ENCODE results near the gene SLC25A4. TPM values are rescaled to one million over a fixed set of nuclear protein-coding genes. Genes with fewer than 3 reads are reported as not detected.

The SLC25A4 gene
- total RNA-seq, 1 experiment from 2014 or later = 40.2 TPM

DNA sequence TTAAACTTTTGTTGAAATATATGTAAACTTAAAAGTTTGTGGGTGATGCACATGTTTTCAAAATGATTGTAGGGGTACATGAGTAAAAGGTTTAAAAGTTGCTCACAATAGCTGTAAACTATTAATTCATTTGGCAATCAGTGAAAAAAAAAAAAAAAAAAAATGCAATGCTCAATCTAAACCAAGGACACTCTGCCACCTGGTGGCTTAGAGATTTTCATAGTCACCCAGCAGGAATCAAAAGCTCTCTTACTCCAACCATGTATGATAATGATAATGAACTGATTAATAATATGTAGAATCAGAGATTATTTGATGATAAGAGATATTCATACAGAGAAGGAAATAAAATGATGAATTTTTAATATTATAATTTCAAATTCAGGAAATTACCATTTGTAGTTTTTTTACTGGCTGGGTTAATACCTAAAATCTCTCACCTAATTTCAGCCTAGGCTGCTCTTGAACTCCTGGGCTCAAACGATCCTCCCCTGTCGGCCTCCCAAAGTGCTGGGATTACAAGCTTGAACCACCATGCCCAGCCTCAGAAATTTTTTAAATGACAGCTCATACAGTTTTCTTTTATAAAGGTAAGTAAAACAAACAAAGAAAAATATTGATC is 46.9 kb upstream of the SLC25A4 start:
- ATAC-seq (no peak), DNase-seq (ENCODE audit: low spot score) (no peak)
- Mint-ChIP-seq H3K27ac (no peak overlapping the region), H3K4me3 (no peak overlapping the region), H3K4me1 (peaks cover 28% of the 10 kb centered on the region), H3K9me3 (peaks cover 4% of the 10 kb centered on the region; the same call in 1 of the 2 replicates), H3K36me3 (no peaks in the 10 kb centered on the region), H3K27me3 (ENCODE audit: low read depth) (no peaks in the 10 kb centered on the region)
- ChIA-PET POLR2A (interaction anchor here (0.5 to 1.0 kb wide), 9 partner anchors 12 to 358 kb away, joined by 3 to 6 read pairs (median 4); no protein-coding TSS in a partner anchor), CTCF (interaction anchor here (0.6 to 2.5 kb wide), 53 partner anchors 10 to 832 kb away, joined by 3 to 79 read pairs (median 4); partner anchors contain the start of genes CENPU, HELT and SLC25A4)
- TF ChIP-seq CREM (CRISPR knock-in tag; IDR thresholded peaks at IDR 0.05) (no peak), GRHL2 (CRISPR knock-in tag; IDR thresholded peaks at IDR 0.05; ENCODE audit: insufficient replicate concordance, severe bottlenecking) (no peak), ZNF263 (CRISPR knock-in tag; IDR thresholded peaks at IDR 0.05; ENCODE audit: low read depth) (no peak), JUN (CRISPR knock-in tag; IDR thresholded peaks at IDR 0.05) (no peak)
- TF ChIP-seq, protein P1, sequence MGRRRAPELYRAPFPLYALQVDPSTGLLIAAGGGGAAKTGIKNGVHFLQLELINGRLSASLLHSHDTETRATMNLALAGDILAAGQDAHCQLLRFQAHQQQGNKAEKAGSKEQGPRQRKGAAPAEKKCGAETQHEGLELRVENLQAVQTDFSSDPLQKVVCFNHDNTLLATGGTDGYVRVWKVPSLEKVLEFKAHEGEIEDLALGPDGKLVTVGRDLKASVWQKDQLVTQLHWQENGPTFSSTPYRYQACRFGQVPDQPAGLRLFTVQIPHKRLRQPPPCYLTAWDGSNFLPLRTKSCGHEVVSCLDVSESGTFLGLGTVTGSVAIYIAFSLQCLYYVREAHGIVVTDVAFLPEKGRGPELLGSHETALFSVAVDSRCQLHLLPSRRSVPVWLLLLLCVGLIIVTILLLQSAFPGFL (CRISPR knock-in tag; IDR thresholded peaks at IDR 0.05; ENCODE audit: borderline replicate concordance) = no peak

DNA sequence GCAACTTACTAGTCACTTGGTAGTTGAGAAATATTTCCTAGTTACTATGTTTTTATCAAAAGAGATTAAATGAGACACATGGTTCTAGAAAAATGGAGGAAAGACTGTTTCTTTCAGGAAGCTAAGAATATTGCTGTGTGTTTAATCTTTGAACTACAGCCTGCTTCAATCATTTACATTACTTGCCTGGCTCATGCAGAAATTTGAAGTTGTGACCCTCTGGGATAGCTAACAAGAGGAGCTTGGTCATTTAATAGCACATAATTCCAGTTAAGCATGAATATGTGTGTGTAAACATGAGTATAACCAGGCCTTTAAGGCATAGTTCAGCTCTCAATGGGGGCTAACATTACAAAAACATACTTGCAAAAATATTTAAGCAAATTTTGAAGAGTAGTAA is 44.6 kb upstream of the SLC25A4 start:
- H3K4me3 Mint-ChIP-seq = no peak overlapping the region
- ChIA-PET CTCF (interaction anchor here (0.9 to 2.2 kb wide), 7 partner anchors 18 to 93 kb away, joined by 3 to 10 read pairs (median 4); no protein-coding TSS in a partner anchor), POLR2A (interaction anchor here (0.6 kb wide), 1 partner anchor 1625 kb away, joined by 3 read pairs; the partner anchor contains the start of gene FAT1)
- no peak overlapping the region for H3K27ac Mint-ChIP-seq
- H3K36me3 Mint-ChIP-seq = no peaks in the 10 kb centered on the region
- DNase-seq (ENCODE audit: low spot score) (no peak), ATAC-seq (no peak)
- no peaks in the 10 kb centered on the region for H3K27me3 Mint-ChIP-seq (ENCODE audit: low read depth)
- H3K4me1 Mint-ChIP-seq = peaks cover 28% of the 10 kb centered on the region
- H3K9me3 Mint-ChIP-seq = no peaks in the 10 kb centered on the region
- TF ChIP-seq CREB1 (CRISPR knock-in tag; IDR thresholded peaks at IDR 0.05) (no peak), ZNF121 (CRISPR knock-in tag; IDR thresholded peaks at IDR 0.05) (no peak)
- TF ChIP-seq, protein P2, sequence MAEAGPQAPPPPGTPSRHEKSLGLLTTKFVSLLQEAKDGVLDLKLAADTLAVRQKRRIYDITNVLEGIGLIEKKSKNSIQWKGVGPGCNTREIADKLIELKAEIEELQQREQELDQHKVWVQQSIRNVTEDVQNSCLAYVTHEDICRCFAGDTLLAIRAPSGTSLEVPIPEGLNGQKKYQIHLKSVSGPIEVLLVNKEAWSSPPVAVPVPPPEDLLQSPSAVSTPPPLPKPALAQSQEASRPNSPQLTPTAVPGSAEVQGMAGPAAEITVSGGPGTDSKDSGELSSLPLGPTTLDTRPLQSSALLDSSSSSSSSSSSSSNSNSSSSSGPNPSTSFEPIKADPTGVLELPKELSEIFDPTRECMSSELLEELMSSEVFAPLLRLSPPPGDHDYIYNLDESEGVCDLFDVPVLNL (CRISPR knock-in tag; IDR thresholded peaks at IDR 0.05; ENCODE audit: borderline replicate concordance, low read depth) = no peak
- TF ChIP-seq, protein P3, sequence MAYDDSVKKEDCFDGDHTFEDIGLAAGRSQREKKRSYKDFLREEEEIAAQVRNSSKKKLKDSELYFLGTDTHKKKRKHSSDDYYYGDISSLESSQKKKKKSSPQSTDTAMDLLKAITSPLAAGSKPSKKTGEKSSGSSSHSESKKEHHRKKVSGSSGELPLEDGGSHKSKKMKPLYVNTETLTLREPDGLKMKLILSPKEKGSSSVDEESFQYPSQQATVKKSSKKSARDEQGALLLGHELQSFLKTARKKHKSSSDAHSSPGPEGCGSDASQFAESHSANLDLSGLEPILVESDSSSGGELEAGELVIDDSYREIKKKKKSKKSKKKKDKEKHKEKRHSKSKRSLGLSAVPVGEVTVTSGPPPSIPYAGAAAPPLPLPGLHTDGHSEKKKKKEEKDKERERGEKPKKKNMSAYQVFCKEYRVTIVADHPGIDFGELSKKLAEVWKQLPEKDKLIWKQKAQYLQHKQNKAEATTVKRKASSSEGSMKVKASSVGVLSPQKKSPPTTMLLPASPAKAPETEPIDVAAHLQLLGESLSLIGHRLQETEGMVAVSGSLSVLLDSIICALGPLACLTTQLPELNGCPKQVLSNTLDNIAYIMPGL (CRISPR knock-in tag; IDR thresholded peaks at IDR 0.05) = no peak

DNA sequence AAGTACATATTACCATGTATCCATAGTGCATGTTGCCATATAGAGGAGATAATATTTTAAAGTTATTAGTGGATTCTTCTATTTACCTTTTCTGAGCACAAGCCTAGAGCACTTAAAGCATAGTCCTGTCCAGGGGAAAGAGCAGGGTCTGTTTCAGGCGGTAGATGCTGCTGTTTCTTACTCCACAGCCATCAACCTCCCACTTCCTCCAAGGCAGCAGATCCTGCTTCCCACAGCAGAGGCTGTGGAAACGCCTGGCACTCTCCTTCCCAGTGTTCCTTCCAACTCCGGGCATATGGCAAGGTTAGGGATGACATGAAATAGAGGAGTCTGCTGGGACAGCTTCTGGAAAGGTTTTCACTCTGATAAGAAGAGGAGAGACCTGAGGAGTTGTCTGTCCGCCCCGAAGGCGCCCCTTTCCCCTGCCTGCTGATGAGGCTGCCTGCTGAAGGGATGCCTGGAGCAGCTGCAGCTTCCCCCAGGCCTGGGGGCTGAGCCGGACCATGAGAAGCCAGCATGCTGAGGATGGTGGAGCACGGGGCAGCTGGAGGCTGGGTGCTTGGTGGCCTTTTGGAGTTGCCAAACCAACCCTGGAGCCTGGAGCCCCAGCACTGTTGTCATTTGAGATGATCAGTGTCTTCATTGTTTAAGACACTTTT is 43.9 kb upstream of the SLC25A4 start:
- ChIA-PET CTCF (interaction anchor here (0.5 to 2.2 kb wide), 8 partner anchors 17 to 92 kb away, joined by 3 to 10 read pairs (median 4); no protein-coding TSS in a partner anchor), POLR2A (interaction anchor here (0.6 kb wide), 1 partner anchor 1625 kb away, joined by 3 read pairs; the partner anchor contains the start of gene FAT1)
- H3K27ac Mint-ChIP-seq = no peak overlapping the region; the same call in 1 of the 2 replicates
- no peaks in the 10 kb centered on the region for H3K27me3 Mint-ChIP-seq (ENCODE audit: low read depth)
- H3K4me3 Mint-ChIP-seq = no peak overlapping the region
- peak; percentile 30 for DNase-seq (ENCODE audit: low spot score)
- H3K4me1 Mint-ChIP-seq = peaks cover 23% of the 10 kb centered on the region
- ATAC-seq = peak; percentile 83
- no peaks in the 10 kb centered on the region for H3K9me3 Mint-ChIP-seq
- no peaks in the 10 kb centered on the region for H3K36me3 Mint-ChIP-seq
- TF ChIP-seq ZNF396 (CRISPR knock-in tag; IDR thresholded peaks at IDR 0.05; ENCODE audit: borderline replicate concordance) (no peak), ETV6 (CRISPR knock-in tag; IDR thresholded peaks at IDR 0.05) (no peak), NR1H2 (CRISPR knock-in tag; IDR thresholded peaks at IDR 0.05) (no peak), RELA (CRISPR knock-in tag; IDR thresholded peaks at IDR 0.05; ENCODE audit: borderline replicate concordance) (no peak), FOXJ3 (CRISPR knock-in tag; IDR thresholded peaks at IDR 0.05; ENCODE audit: borderline replicate concordance) (no peak)
- TF ChIP-seq, protein P4, sequence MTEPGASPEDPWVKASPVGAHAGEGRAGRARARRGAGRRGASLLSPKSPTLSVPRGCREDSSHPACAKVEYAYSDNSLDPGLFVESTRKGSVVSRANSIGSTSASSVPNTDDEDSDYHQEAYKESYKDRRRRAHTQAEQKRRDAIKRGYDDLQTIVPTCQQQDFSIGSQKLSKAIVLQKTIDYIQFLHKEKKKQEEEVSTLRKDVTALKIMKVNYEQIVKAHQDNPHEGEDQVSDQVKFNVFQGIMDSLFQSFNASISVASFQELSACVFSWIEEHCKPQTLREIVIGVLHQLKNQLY (CRISPR knock-in tag; IDR thresholded peaks at IDR 0.05) = no peak
- TF ChIP-seq, protein P5, sequence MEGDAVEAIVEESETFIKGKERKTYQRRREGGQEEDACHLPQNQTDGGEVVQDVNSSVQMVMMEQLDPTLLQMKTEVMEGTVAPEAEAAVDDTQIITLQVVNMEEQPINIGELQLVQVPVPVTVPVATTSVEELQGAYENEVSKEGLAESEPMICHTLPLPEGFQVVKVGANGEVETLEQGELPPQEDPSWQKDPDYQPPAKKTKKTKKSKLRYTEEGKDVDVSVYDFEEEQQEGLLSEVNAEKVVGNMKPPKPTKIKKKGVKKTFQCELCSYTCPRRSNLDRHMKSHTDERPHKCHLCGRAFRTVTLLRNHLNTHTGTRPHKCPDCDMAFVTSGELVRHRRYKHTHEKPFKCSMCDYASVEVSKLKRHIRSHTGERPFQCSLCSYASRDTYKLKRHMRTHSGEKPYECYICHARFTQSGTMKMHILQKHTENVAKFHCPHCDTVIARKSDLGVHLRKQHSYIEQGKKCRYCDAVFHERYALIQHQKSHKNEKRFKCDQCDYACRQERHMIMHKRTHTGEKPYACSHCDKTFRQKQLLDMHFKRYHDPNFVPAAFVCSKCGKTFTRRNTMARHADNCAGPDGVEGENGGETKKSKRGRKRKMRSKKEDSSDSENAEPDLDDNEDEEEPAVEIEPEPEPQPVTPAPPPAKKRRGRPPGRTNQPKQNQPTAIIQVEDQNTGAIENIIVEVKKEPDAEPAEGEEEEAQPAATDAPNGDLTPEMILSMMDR (IDR thresholded peaks at IDR 0.05) = no peak
- TF ChIP-seq, protein P6, sequence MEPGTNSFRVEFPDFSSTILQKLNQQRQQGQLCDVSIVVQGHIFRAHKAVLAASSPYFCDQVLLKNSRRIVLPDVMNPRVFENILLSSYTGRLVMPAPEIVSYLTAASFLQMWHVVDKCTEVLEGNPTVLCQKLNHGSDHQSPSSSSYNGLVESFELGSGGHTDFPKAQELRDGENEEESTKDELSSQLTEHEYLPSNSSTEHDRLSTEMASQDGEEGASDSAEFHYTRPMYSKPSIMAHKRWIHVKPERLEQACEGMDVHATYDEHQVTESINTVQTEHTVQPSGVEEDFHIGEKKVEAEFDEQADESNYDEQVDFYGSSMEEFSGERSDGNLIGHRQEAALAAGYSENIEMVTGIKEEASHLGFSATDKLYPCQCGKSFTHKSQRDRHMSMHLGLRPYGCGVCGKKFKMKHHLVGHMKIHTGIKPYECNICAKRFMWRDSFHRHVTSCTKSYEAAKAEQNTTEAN (CRISPR knock-in tag; IDR thresholded peaks at IDR 0.05) = no peak
- TF ChIP-seq, protein P7, sequence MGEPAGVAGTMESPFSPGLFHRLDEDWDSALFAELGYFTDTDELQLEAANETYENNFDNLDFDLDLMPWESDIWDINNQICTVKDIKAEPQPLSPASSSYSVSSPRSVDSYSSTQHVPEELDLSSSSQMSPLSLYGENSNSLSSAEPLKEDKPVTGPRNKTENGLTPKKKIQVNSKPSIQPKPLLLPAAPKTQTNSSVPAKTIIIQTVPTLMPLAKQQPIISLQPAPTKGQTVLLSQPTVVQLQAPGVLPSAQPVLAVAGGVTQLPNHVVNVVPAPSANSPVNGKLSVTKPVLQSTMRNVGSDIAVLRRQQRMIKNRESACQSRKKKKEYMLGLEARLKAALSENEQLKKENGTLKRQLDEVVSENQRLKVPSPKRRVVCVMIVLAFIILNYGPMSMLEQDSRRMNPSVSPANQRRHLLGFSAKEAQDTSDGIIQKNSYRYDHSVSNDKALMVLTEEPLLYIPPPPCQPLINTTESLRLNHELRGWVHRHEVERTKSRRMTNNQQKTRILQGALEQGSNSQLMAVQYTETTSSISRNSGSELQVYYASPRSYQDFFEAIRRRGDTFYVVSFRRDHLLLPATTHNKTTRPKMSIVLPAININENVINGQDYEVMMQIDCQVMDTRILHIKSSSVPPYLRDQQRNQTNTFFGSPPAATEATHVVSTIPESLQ (CRISPR knock-in tag; IDR thresholded peaks at IDR 0.05) = no peak

Measured in WTC11 (cell line).